ENCODE results near the gene TAF11.

GRCh38 chr6:34851361-34851760 lies 36.5 kb downstream of the TAF11 start:
- TF ChIP-seq CTCF (IDR thresholded peaks at IDR 0.05), result no peak
- no peak for TF ChIP-seq POLR2A (IDR thresholded peaks at IDR 0.05)
- TF ChIP-seq EP300 (IDR thresholded peaks at IDR 0.05), result no peak

Data from tibial nerve (tissue), 4 donors.